ENCODE measurements around the gene TRAPPC2B. TPM values are rescaled to one million over a fixed set of nuclear protein-coding genes. Genes with fewer than 3 reads are reported as not detected.

The TRAPPC2B gene
- total RNA-seq, 1 donor from 2014 or later = 9.7 TPM

Other genes with a start within 250 kb of the TRAPPC2B start
- not detected for gene USP29, start 243.6 kb upstream of the TRAPPC2B start, total RNA-seq
- not detected for gene ZIM3, start 218.3 kb upstream of the TRAPPC2B start, total RNA-seq
- not detected for gene DUXA, start 196.1 kb upstream of the TRAPPC2B start, total RNA-seq
- 16.5 TPM for gene ZNF264, start 172.1 kb upstream of the TRAPPC2B start, total RNA-seq
- 1.2 TPM for gene AURKC, start 132.5 kb upstream of the TRAPPC2B start, total RNA-seq
- gene ZNF805, start 122.9 kb upstream of the TRAPPC2B start, total RNA-seq = 9.7 TPM
- 27.3 TPM for gene ZNF460, start 83.1 kb upstream of the TRAPPC2B start, total RNA-seq
- 5.3 TPM for gene ZNF543, start 43.1 kb upstream of the TRAPPC2B start, total RNA-seq
- gene ZNF304, start 12.3 kb upstream of the TRAPPC2B start, total RNA-seq = 7.8 TPM
- 2.4 TPM for gene ZNF547, start within 50 bp of the TRAPPC2B start, total RNA-seq
- 14.7 TPM for gene ZNF548, start 26.3 kb downstream of the TRAPPC2B start, total RNA-seq
- 9.4 TPM for gene ZNF17, start 47.6 kb downstream of the TRAPPC2B start, total RNA-seq
- 3.2 TPM for gene ZNF749, start 71.8 kb downstream of the TRAPPC2B start, total RNA-seq
- 3.3 TPM for gene VN1R1, start 93.6 kb downstream of the TRAPPC2B start, total RNA-seq
- gene ZNF772, start 114.0 kb downstream of the TRAPPC2B start, total RNA-seq = 18.3 TPM
- 6.8 TPM for gene ZNF419, start 124.2 kb downstream of the TRAPPC2B start, total RNA-seq
- 5.0 TPM for gene ZNF773, start 136.4 kb downstream of the TRAPPC2B start, total RNA-seq
- 3.6 TPM for gene ZNF549, start 163.8 kb downstream of the TRAPPC2B start, total RNA-seq
- gene ZNF550, start 196.3 kb downstream of the TRAPPC2B start, total RNA-seq = 9.5 TPM
- gene ZNF416, start 215.4 kb downstream of the TRAPPC2B start, total RNA-seq = 4.3 TPM
- 3.3 TPM for gene ZIK1, start 220.6 kb downstream of the TRAPPC2B start, total RNA-seq
- 3.8 TPM for gene ZNF530, start 236.3 kb downstream of the TRAPPC2B start, total RNA-seq